ENCODE data around the gene AGO4. TPM values are rescaled to one million over a fixed set of nuclear protein-coding genes. Genes with fewer than 3 reads are reported as not detected.
A peak's percentile ranks its signal among the peaks of the same experiment; 100 is the strongest.
"Not testable (repeated sequence)": the region's sequence is repeated elsewhere in the genome, so short reads cannot be mapped to it uniquely, and the experiment has no call there.

AGO4 gene
- total RNA-seq, 1 donor from 2014 or later, result 21.4 TPM

GRCh38 chr1:35808450-35809113 lies 766 bp downstream of the AGO4 start:
- peak overlapping the region; percentile 93 for H3K4me3 Mint-ChIP-seq
- no peaks in the 10 kb centered on the region for H3K9me3 Mint-ChIP-seq
- H3K27ac Mint-ChIP-seq, result peak overlapping the region; percentile 81
- H3K4me1 Mint-ChIP-seq (ENCODE audit: unreplicated experiment), result peaks cover 19% of the 10 kb centered on the region
- no peaks in the 10 kb centered on the region for H3K36me3 Mint-ChIP-seq
- H3K27me3 Mint-ChIP-seq, result no peaks in the 10 kb centered on the region
- DNase-seq (ENCODE audit: extremely low spot score, unreplicated experiment), result peak; percentile 73
- TF ChIP-seq, protein P1, sequence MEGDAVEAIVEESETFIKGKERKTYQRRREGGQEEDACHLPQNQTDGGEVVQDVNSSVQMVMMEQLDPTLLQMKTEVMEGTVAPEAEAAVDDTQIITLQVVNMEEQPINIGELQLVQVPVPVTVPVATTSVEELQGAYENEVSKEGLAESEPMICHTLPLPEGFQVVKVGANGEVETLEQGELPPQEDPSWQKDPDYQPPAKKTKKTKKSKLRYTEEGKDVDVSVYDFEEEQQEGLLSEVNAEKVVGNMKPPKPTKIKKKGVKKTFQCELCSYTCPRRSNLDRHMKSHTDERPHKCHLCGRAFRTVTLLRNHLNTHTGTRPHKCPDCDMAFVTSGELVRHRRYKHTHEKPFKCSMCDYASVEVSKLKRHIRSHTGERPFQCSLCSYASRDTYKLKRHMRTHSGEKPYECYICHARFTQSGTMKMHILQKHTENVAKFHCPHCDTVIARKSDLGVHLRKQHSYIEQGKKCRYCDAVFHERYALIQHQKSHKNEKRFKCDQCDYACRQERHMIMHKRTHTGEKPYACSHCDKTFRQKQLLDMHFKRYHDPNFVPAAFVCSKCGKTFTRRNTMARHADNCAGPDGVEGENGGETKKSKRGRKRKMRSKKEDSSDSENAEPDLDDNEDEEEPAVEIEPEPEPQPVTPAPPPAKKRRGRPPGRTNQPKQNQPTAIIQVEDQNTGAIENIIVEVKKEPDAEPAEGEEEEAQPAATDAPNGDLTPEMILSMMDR (conservative IDR thresholded peaks at IDR 0.05), result no peak

- Mint-ChIP-seq H3K4me1 (ENCODE audit: unreplicated experiment) (peaks cover 19% of the 10 kb centered on the region), H3K27me3 (no peaks in the 10 kb centered on the region), H3K9me3 (no peaks in the 10 kb centered on the region), H3K36me3 (no peaks in the 10 kb centered on the region), H3K27ac (peak overlapping the region; percentile 81), H3K4me3 (peak overlapping the region; percentile 93)
- no peak for DNase-seq (ENCODE audit: extremely low spot score, unreplicated experiment)
- TF ChIP-seq, protein P1 (conservative IDR thresholded peaks at IDR 0.05), result no peak
These were observed 1.6 kb downstream of the AGO4 start for GRCh38 chr1:35809114-35810095.

GRCh38 chr1:35810096-35810881 lies 2.5 kb downstream of the AGO4 start:
- TF ChIP-seq, protein P1 (conservative IDR thresholded peaks at IDR 0.05), result no peak
- Mint-ChIP-seq H3K27me3 (no peaks in the 10 kb centered on the region), H3K9me3 (no peaks in the 10 kb centered on the region), H3K27ac (peak overlapping the region; percentile 81), H3K36me3 (no peaks in the 10 kb centered on the region), H3K4me1 (ENCODE audit: unreplicated experiment) (peaks cover 19% of the 10 kb centered on the region), H3K4me3 (peak overlapping the region; percentile 93)
- DNase-seq (ENCODE audit: extremely low spot score, unreplicated experiment), result no peak

GRCh38 chr1:35812754-35813153 lies 4.9 kb downstream of the AGO4 start:
- DNase-seq (ENCODE audit: extremely low spot score, unreplicated experiment); H3K27me3 Mint-ChIP-seq; H3K4me3 Mint-ChIP-seq; H3K36me3 Mint-ChIP-seq; H3K9me3 Mint-ChIP-seq; H3K27ac Mint-ChIP-seq: not testable (repeated sequence)
- H3K4me1 Mint-ChIP-seq (ENCODE audit: unreplicated experiment), result peaks cover 19% of the 10 kb centered on the region

- Mint-ChIP-seq H3K36me3 (peaks cover 12% of the 10 kb centered on the region), H3K27ac (no peak overlapping the region), H3K27me3 (no peaks in the 10 kb centered on the region), H3K4me1 (ENCODE audit: unreplicated experiment) (no peaks in the 10 kb centered on the region), H3K9me3 (no peaks in the 10 kb centered on the region), H3K4me3 (no peak overlapping the region)
- DNase-seq (ENCODE audit: extremely low spot score, unreplicated experiment), result no peak
- TF ChIP-seq, protein P1 (conservative IDR thresholded peaks at IDR 0.05), result no peak
These were observed 17.4 kb downstream of the AGO4 start for GRCh38 chr1:35825255-35825654.
